B cell (primary cell): Measurements from ENCODE around the gene ARHGDIA. TPM values are rescaled to one million over a fixed set of nuclear protein-coding genes. Genes with fewer than 3 reads are reported as not detected.

ENCODE experiments used
- ATAC-seq: fragments of 200-7000 bp; cut with Tn5 transposase; one replicate; pipeline ENCODE4 v1.10.0; 2021; ENCODE audit warnings: low read depth, mild to moderate bottlenecking, moderate number of reproducible peaks, moderate library complexity
- CTCF ChIA-PET: fragments of 350-600 bp; sonication (Branson Sonifier 250); formaldehyde crosslinking; loops from one replicate; lab custom pipeline; 2021; ENCODE audit warnings: antibody characterized with exemption, inconsistent platforms; lab: Charles Lee
- POLR2A ChIA-PET: fragments of 350-600 bp; sonication (Branson Sonifier 250); formaldehyde crosslinking; loops from one replicate; lab custom pipeline; 2021; ENCODE audit warnings: antibody characterized with exemption; lab: Charles Lee
- DNase-seq: peaks from one replicate; pipeline ENCODE4 v3.0.0; 2013
- H2AFZ ChIP-seq: 2 replicates; pipeline ENCODE4 v1.6.1; 2012; ENCODE audit warnings: mild to moderate bottlenecking, low read depth, low read length; ENCODE audit not compliant: insufficient read depth, poor library complexity, severe bottlenecking
- H3K27ac ChIP-seq, 2 donors: 1 replicate in 1 of 2; 2 replicates in 1 of 2; pipeline ENCODE4 v1.5.1; 2012 to 2013; ENCODE audit warnings: low read length in 2 of 2, mild to moderate bottlenecking in 2 of 2, moderate library complexity in 1 of 2
- H3K27me3 ChIP-seq, 4 experiments: fragments of 200-600 bp in 1 of 4; sonication (generic) in 1 of 4; replicated peaks in 1 of 4; 1 replicate in 2 of 4; 2 replicates in 2 of 4; pipeline versions ENCODE4 v1.6.1 to v1.7.0; 2013 to 2016; ENCODE audit warnings: low read length in 3 of 4, mild to moderate bottlenecking in 2 of 4, mixed read lengths in 1 of 4, moderate library complexity in 1 of 4; ENCODE audit not compliant: insufficient read depth in 4 of 4, control insufficient read depth in 3 of 4; ENCODE audit errors: control extremely low read depth in 1 of 4
- H3K36me3 ChIP-seq, 2 experiments: replicated peaks in 1 of 2; 1 replicate in 1 of 2; 2 replicates in 1 of 2; pipeline versions ENCODE4 v1.6.1 to v1.7.1; 2013; ENCODE audit warnings: low read length in 1 of 2; ENCODE audit not compliant: insufficient read depth in 2 of 2, control insufficient read depth in 1 of 2; ENCODE audit errors: control extremely low read depth in 1 of 2, extremely low read depth in 1 of 2
- H3K4me1 ChIP-seq, 2 donors: fragments of 200-600 bp in 1 of 2; sonication (generic) in 1 of 2; 1 replicate in 1 of 2; 2 replicates in 1 of 2; pipeline versions ENCODE4 v1.5.1 to v1.6.1; 2013 to 2017; ENCODE audit warnings: low read length in 2 of 2; ENCODE audit not compliant: control insufficient read depth in 2 of 2, insufficient read depth in 2 of 2
- H3K4me2 ChIP-seq: replicated peaks from 2 replicates; pipeline ENCODE3; 2012; ENCODE audit warnings: mild to moderate bottlenecking, low read depth, low read length; ENCODE audit not compliant: poor library complexity, severe bottlenecking
- H3K4me3 ChIP-seq, 5 experiments: fragments of 200-600 bp in 1 of 5; sonication (generic) in 1 of 5; 1 replicate in 3 of 5; 2 replicates in 2 of 5; pipeline versions ENCODE4 v1.5.1 to v1.7.0; 2011 to 2016; ENCODE audit warnings: low read length in 4 of 5, mild to moderate bottlenecking in 4 of 5, low read depth in 2 of 5, control low read depth in 1 of 5, moderate library complexity in 1 of 5; ENCODE audit not compliant: insufficient read depth in 1 of 5; ENCODE audit errors: control extremely low read depth in 1 of 5, extremely low read depth in 1 of 5
- H3K79me2 ChIP-seq: fragments of 200-600 bp; sonication (generic); one replicate; pipeline ENCODE4 v1.6.0; 2016; ENCODE audit warnings: low read length; ENCODE audit not compliant: control insufficient read depth, insufficient read depth
- H3K9ac ChIP-seq: fragments of 200-600 bp; sonication (generic); 2 replicates; pipeline ENCODE4 v1.6.1; 2017; ENCODE audit warnings: mild to moderate bottlenecking, low read length, moderate library complexity
- H3K9me3 ChIP-seq, 3 donors: one replicate each; pipeline versions ENCODE4 v1.6.1 to v1.7.1; 2013; ENCODE audit warnings: low read length in 2 of 3; ENCODE audit not compliant: control insufficient read depth in 2 of 3, insufficient read depth in 1 of 3; ENCODE audit errors: control extremely low read depth in 1 of 3
- H4K20me1 ChIP-seq: 2 replicates; pipeline ENCODE4 v1.6.0; 2012; ENCODE audit warnings: mild to moderate bottlenecking, low read length; ENCODE audit not compliant: insufficient read depth, control insufficient read depth, poor library complexity, severe bottlenecking
- H3K27ac Mint-ChIP-seq: one replicate; pipeline ENCODE4 v1.8.0; 2021; ENCODE audit warnings: mixed read lengths
- H3K27me3 Mint-ChIP-seq: one replicate; pipeline ENCODE4 v1.8.0; 2021; ENCODE audit warnings: mixed read lengths
- H3K4me1 Mint-ChIP-seq: one replicate; pipeline ENCODE4 v1.8.0; 2021; ENCODE audit warnings: mixed read lengths
- H3K4me3 Mint-ChIP-seq: one replicate; pipeline ENCODE4 v1.8.0; 2021; ENCODE audit warnings: mixed read lengths
- H3K9me3 Mint-ChIP-seq: one replicate; pipeline ENCODE4 v1.8.0; 2022; ENCODE audit warnings: mixed read lengths; ENCODE audit not compliant: insufficient read depth
- EZH2 ChIP-seq: IDR thresholded peaks from 2 replicates; pipeline ENCODE4 v1.6.1; 2012; ENCODE audit warnings: borderline replicate concordance, low read depth, mild to moderate bottlenecking, moderate library complexity, low read length; ENCODE audit not compliant: insufficient read depth, poor library complexity, severe bottlenecking
- WGBS: methylation state at CpG from one replicate; pipeline ENCODE4 v1.1.5; 2013; ENCODE audit warnings: missing lambda C conversion rate; ENCODE audit not compliant: insufficient coverage; 5-methylcytosine and 5-hydroxymethylcytosine counted together
- intact Hi-C: fragments of 100-400 bp; cut with micrococcal nuclease; formaldehyde crosslinking; loops from one replicate; pipeline ENCODE4 v1.10.0; 2022
- polyA plus RNA-seq: library from polyadenylated mRNA; depleted of rRNA; stranded (reverse); fragments of >200 nt; gene quantifications from 2 replicates; pipeline ENCODE4 v1.2.3, GENCODE V29; 2012
- total RNA-seq, 2 donors: library from RNA; stranded (reverse); fragments of 120-200 nt in 1 of 2; gene quantifications; 1 replicate in 1 of 2; 2 replicates in 1 of 2; pipeline versions ENCODE4 v1.2.3 to v1.2.4, GENCODE V29; 2013 to 2022
- TF ChIP-seq, protein P1 (sequence below): fragments of 200-600 bp; IDR thresholded peaks from one replicate; pipeline ENCODE4 v1.8.0; 2022; ENCODE audit warnings: antibody characterized with exemption, mild to moderate bottlenecking

The ARHGDIA gene
- total and polyA plus RNA-seq, 2 donors (not counting 1 experiment from before 2014, with no cell fraction given) = 262 to 510 TPM

DNA sequence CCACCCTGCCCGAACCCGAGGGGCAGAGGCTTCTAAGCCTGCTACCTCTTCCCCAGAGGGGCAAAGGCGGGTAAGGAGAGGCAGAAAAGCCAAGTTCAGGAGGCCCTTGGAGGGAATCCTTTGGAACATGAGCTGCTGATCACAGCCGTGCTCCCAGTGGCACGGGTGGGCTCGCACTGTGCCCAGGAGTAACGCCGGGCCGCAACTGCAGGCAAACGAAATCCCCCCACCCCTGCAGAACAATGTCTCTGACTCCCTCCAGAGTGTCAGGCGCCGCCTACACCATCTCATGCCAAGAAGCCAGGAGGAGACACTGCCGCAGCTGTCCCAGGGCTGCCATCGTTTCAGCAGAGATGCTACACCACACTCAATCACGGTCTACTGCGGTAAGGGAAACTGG lies 19.7 kb downstream of the ARHGDIA start:
- Histone ChIP-seq H3K27me3 (no peaks in the 10 kb centered on the region), H2AFZ (no peak overlapping the region), H3K36me3 (peaks cover 4 to 45% of the 10 kb centered on the region in 2 experiments), H3K4me1 (no peaks in the 10 kb centered on the region), H3K9me3 (no peaks in the 10 kb centered on the region), H3K4me2 (no peak overlapping the region), H3K79me2 (peaks cover 17% of the 10 kb centered on the region), H3K9ac (no peak overlapping the region), H3K4me3 (no peak overlapping the region), H3K27ac (no peak overlapping the region), H4K20me1 (peaks cover 36% of the 10 kb centered on the region)
- CTCF ChIA-PET = no interaction called here
- no peak overlapping the region for H3K4me3 Mint-ChIP-seq
- H3K27ac Mint-ChIP-seq = no peak overlapping the region
- WGBS = 99% methylated on average over 9 of the region's 16 CpGs
- ATAC-seq = no peak
- H3K4me1 Mint-ChIP-seq = no peaks in the 10 kb centered on the region
- no peaks in the 10 kb centered on the region for H3K9me3 Mint-ChIP-seq
- intact Hi-C loops = no loop called here
- POLR2A ChIA-PET = no interaction called here
- no peak for TF ChIP-seq EZH2
- TF ChIP-seq, protein P1, sequence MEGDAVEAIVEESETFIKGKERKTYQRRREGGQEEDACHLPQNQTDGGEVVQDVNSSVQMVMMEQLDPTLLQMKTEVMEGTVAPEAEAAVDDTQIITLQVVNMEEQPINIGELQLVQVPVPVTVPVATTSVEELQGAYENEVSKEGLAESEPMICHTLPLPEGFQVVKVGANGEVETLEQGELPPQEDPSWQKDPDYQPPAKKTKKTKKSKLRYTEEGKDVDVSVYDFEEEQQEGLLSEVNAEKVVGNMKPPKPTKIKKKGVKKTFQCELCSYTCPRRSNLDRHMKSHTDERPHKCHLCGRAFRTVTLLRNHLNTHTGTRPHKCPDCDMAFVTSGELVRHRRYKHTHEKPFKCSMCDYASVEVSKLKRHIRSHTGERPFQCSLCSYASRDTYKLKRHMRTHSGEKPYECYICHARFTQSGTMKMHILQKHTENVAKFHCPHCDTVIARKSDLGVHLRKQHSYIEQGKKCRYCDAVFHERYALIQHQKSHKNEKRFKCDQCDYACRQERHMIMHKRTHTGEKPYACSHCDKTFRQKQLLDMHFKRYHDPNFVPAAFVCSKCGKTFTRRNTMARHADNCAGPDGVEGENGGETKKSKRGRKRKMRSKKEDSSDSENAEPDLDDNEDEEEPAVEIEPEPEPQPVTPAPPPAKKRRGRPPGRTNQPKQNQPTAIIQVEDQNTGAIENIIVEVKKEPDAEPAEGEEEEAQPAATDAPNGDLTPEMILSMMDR = no peak
- no peaks in the 10 kb centered on the region for H3K27me3 Mint-ChIP-seq
- DNase-seq = no peak

DNA sequence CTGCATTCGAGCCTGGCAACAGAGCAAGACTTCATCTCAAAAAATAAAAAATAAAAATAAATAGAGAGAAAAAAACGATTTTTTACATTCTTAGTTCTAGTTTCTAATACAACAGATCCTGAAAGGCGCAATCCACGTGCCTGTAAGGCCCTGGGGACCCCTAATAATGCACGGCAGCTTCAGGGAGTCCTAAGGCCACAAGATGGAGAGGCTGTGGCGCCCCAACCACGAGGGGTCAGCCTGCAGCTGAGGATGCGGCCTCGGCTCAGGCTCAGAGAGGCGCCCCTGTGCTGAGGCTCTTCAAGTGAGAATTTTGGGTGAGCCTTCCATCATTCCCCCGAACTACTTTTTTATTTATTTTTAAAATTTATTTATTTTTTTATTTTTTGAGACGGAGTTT lies 21.7 kb downstream of the ARHGDIA start:
- peaks cover 32% of the 10 kb centered on the region for H4K20me1 ChIP-seq
- Mint-ChIP-seq H3K9me3 (no peaks in the 10 kb centered on the region), H3K27me3 (no peaks in the 10 kb centered on the region), H3K4me1 (no peaks in the 10 kb centered on the region), H3K27ac (no peak overlapping the region), H3K4me3 (no peak overlapping the region)
- no peak for TF ChIP-seq EZH2
- TF ChIP-seq, protein P1 = no peak
- H2AFZ ChIP-seq = no peak overlapping the region
- no peak for DNase-seq
- H3K4me1 ChIP-seq = no peaks in the 10 kb centered on the region
- H3K79me2 ChIP-seq = peaks cover 16% of the 10 kb centered on the region
- WGBS = no CpG with 5 or more reads among the region's 12 CpGs
- H3K36me3 ChIP-seq = peaks cover 3 to 53% of the 10 kb centered on the region in 2 experiments
- POLR2A ChIA-PET = no interaction called here
- no peaks in the 10 kb centered on the region for H3K27me3 ChIP-seq
- CTCF ChIA-PET = no interaction called here
- no peaks in the 10 kb centered on the region for H3K9me3 ChIP-seq
- H3K9ac ChIP-seq = no peak overlapping the region
- H3K4me2 ChIP-seq = no peak overlapping the region
- no peak for ATAC-seq
- H3K27ac ChIP-seq = no peak overlapping the region
- intact Hi-C loops = no loop called here
- H3K4me3 ChIP-seq = no peak overlapping the region
